ENCODE measurements around the gene THPO. TPM values are rescaled to one million over a fixed set of nuclear protein-coding genes. Genes with fewer than 3 reads are reported as not detected.

THPO gene
- total RNA-seq, 1 donor from 2014 or later = 0.24 TPM

DNA sequence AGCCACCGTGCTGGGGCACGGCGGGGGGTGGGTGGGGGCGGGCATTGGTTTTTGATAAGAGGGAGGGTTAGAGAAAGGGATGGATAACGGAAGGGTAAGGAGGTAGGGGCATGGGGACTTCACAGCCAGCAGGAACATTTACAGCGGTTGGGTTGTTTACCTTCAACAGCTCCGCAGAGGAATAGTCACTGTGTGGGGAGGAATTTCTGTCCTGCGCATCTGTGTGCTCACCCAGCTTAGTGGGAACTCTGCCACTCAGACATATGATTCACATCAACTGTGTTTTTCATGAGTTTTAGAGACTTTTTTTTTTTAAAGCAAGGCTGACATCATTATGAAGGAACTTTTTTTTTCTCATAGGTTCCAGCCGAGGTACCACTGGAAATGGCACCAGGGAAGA lies 21.4 kb upstream of the THPO start:
- no peak overlapping the region for H3K27ac ChIP-seq
- no peaks in the 10 kb centered on the region for H3K4me1 ChIP-seq
- H3K4me3 ChIP-seq = no peak overlapping the region
- ATAC-seq = no peak
- intact Hi-C loops (cut with DNase I) = no loop called here
- H3K9me3 ChIP-seq = no peaks in the 10 kb centered on the region
- H3K27me3 ChIP-seq (ENCODE audit: low read depth) = no peaks in the 10 kb centered on the region
- H3K36me3 ChIP-seq = no peaks in the 10 kb centered on the region
- DNase-seq = no peak
- TF ChIP-seq CTCF (IDR thresholded peaks at IDR 0.05) = no peak

DNA sequence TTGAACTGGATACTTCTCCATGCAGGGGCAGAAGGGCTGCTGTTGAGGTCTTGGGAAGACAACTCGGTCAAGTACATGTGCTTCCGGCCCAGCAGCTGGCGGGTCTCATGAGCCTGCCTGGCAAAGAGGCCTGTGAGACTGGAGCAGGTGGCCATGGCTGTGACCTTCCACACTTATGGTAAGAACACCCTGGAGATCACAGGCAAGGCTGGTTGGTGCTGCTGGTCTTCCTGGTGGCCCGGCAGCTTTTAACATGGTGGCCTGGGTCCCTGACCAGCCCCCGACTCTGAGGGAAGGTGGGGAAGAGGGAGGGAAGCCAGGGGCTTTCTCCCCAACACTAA lies 17.3 kb upstream of the THPO start:
- no peak for TF ChIP-seq CTCF (IDR thresholded peaks at IDR 0.05)
- no peaks in the 10 kb centered on the region for H3K9me3 ChIP-seq
- intact Hi-C loops (cut with DNase I) = no loop called here
- no peak overlapping the region for H3K4me3 ChIP-seq
- no peaks in the 10 kb centered on the region for H3K4me1 ChIP-seq
- H3K36me3 ChIP-seq = no peaks in the 10 kb centered on the region
- no peak for ATAC-seq
- no peak for DNase-seq
- H3K27me3 ChIP-seq (ENCODE audit: low read depth) = no peaks in the 10 kb centered on the region
- H3K27ac ChIP-seq = no peak overlapping the region

DNA sequence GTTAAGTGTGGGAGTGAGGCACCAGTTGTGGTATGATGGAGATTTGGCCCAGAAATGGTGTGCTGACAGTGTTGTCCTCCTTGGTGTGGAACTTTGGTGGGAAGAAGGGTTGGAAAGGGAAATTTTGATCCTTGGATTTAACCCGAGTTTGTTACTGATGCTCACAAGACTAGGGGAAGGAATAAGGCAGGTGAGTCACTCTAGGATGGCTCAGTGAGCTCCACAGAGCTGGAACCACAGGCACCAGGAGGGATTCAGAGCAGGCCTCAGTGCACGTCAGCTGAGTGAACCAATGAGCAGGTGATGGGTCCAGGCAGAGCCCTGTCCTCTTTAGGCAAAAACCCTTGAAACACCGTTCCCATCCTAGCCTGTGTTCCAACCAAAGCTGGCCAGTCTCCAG lies 13.3 kb upstream of the THPO start:
- no peaks in the 10 kb centered on the region for H3K36me3 ChIP-seq
- no peak for TF ChIP-seq CTCF (IDR thresholded peaks at IDR 0.05)
- H3K27me3 ChIP-seq (ENCODE audit: low read depth) = peaks cover 6% of the 10 kb centered on the region
- DNase-seq = no peak
- no peaks in the 10 kb centered on the region for H3K9me3 ChIP-seq
- H3K27ac ChIP-seq = no peak overlapping the region
- no peak overlapping the region for H3K4me3 ChIP-seq
- intact Hi-C loops (cut with DNase I) = no loop called here
- no peak for ATAC-seq
- H3K4me1 ChIP-seq = no peaks in the 10 kb centered on the region

- H3K4me3 ChIP-seq = no peak overlapping the region
- no peak for ATAC-seq
- H3K27ac ChIP-seq = no peak overlapping the region
- H3K4me1 ChIP-seq = no peaks in the 10 kb centered on the region
- DNase-seq = no peak
- H3K27me3 ChIP-seq (ENCODE audit: low read depth) = peaks cover 7% of the 10 kb centered on the region
- no peaks in the 10 kb centered on the region for H3K36me3 ChIP-seq
- no peak for TF ChIP-seq CTCF (IDR thresholded peaks at IDR 0.05)
- no peaks in the 10 kb centered on the region for H3K9me3 ChIP-seq
- intact Hi-C loops (cut with DNase I) = no loop called here
Measured at GRCh38 chr3:184389935-184390528, 12.0 kb upstream of the THPO start.

DNA sequence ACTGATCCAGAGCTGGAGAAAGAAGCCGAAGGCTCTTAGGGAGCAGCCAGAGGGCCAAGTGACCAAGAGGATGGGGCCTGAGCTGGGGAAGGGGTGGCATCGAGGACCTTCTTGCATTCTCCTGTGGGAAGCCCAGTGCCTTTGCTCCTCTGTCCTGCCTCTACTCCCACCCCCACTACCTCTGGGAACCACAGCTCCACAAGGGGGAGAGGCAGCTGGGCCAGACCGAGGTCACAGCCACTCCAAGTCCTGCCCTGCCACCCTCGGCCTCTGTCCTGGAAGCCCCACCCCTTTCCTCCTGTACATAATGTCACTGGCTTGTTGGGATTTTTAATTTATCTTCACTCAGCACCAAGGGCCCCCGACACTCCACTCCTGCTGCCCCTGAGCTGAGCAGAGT lies 11.4 kb upstream of the THPO start:
- ATAC-seq (no peak), DNase-seq (no peak)
- intact Hi-C loops (cut with DNase I) = no loop called here
- no peaks in the 10 kb centered on the region for H3K4me1 ChIP-seq
- H3K4me3 ChIP-seq = no peak overlapping the region
- TF ChIP-seq CTCF (IDR thresholded peaks at IDR 0.05) = no peak
- H3K36me3 ChIP-seq = no peaks in the 10 kb centered on the region
- no peak overlapping the region for H3K27ac ChIP-seq
- no peaks in the 10 kb centered on the region for H3K9me3 ChIP-seq
- H3K27me3 ChIP-seq (ENCODE audit: low read depth) = peaks cover 7% of the 10 kb centered on the region

DNA sequence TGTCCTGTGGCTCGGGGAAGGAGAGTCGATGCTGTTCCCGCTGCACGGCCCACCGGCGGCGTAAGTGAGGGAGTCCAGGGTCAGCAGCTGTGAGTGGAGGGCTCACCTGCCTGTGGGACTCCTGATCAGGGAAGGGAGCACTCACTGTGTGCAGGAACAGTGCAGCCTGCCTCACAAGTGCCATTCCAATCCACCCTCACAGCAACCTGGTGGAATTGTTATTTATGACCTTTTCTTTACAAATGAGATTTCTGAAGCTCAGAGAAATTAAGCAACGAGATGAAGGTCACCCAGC lies 10.9 kb upstream of the THPO start:
- ATAC-seq (no peak), DNase-seq (no peak)
- Histone ChIP-seq H3K27ac (no peak overlapping the region), H3K4me1 (no peaks in the 10 kb centered on the region), H3K4me3 (no peak overlapping the region), H3K36me3 (no peaks in the 10 kb centered on the region), H3K27me3 (ENCODE audit: low read depth) (peaks cover 7% of the 10 kb centered on the region), H3K9me3 (no peaks in the 10 kb centered on the region)
- intact Hi-C loops (cut with DNase I) = no loop called here
- no peak for TF ChIP-seq CTCF (IDR thresholded peaks at IDR 0.05)
